IPS DF 6.9 (cell line): ENCODE data around the gene PPM1E.

Experiments used
- DNase-seq: peaks from one replicate; pipeline ENCODE4 v3.0.0-alpha.2; 2013; ENCODE audit warnings: low read depth, low spot score
- H3K27ac ChIP-seq: one replicate; pipeline ENCODE4 v1.5.1; 2013; ENCODE audit warnings: low read length, control low read depth
- H3K27me3 ChIP-seq: 2 replicates; pipeline ENCODE4 v1.6.1; 2013; ENCODE audit warnings: mild to moderate bottlenecking, low read length; ENCODE audit not compliant: control insufficient read depth, insufficient read depth
- H3K36me3 ChIP-seq: 2 replicates; pipeline ENCODE4 v1.6.1; 2013; ENCODE audit warnings: low read length; ENCODE audit not compliant: control insufficient read depth, insufficient read depth
- H3K4me1 ChIP-seq: 2 replicates; pipeline ENCODE4 v1.6.1; 2013; ENCODE audit warnings: low read length; ENCODE audit not compliant: control insufficient read depth, insufficient read depth
- H3K4me3 ChIP-seq: 2 replicates; pipeline ENCODE4 v1.5.1; 2013; ENCODE audit warnings: mild to moderate bottlenecking, low read length
- H3K9me3 ChIP-seq: 2 replicates; pipeline ENCODE4 v1.6.1; 2013; ENCODE audit warnings: low read length, inconsistent platforms; ENCODE audit not compliant: control insufficient read depth, insufficient read depth
- WGBS: extraction: QIAGEN DNeasy Blood & Tissue Kit; methylation state at CpG from one replicate; pipeline ENCODE4 v1.1.7; 2013; ENCODE audit warnings: mixed read lengths, missing lambda C conversion rate; ENCODE audit not compliant: insufficient read length, insufficient coverage; 5-methylcytosine and 5-hydroxymethylcytosine counted together

Gene PPM1E

GRCh38 chr17:58899191-58899590 is 143.5 kb downstream of the PPM1E start:
- no peak overlapping the region for H3K27ac ChIP-seq
- H3K27me3 ChIP-seq, result no peaks in the 10 kb centered on the region
- no peaks in the 10 kb centered on the region; the same call in 1 of the 2 replicates for H3K36me3 ChIP-seq
- no peaks in the 10 kb centered on the region for H3K4me1 ChIP-seq
- WGBS, result no CpG with 5 or more reads among the region's 5 CpGs
- H3K4me3 ChIP-seq, result no peak overlapping the region
- no peak for DNase-seq
- no peaks in the 10 kb centered on the region for H3K9me3 ChIP-seq

GRCh38 chr17:58902322-58902721 is 146.7 kb downstream of the PPM1E start:
- no peaks in the 10 kb centered on the region for H3K36me3 ChIP-seq
- 100% methylated on average over 1 of the region's 1 CpG for WGBS
- no peak overlapping the region for H3K4me3 ChIP-seq
- H3K27me3 ChIP-seq, result no peaks in the 10 kb centered on the region
- H3K27ac ChIP-seq, result no peak overlapping the region
- H3K4me1 ChIP-seq, result no peaks in the 10 kb centered on the region
- DNase-seq, result no peak
- no peaks in the 10 kb centered on the region for H3K9me3 ChIP-seq

DNA sequence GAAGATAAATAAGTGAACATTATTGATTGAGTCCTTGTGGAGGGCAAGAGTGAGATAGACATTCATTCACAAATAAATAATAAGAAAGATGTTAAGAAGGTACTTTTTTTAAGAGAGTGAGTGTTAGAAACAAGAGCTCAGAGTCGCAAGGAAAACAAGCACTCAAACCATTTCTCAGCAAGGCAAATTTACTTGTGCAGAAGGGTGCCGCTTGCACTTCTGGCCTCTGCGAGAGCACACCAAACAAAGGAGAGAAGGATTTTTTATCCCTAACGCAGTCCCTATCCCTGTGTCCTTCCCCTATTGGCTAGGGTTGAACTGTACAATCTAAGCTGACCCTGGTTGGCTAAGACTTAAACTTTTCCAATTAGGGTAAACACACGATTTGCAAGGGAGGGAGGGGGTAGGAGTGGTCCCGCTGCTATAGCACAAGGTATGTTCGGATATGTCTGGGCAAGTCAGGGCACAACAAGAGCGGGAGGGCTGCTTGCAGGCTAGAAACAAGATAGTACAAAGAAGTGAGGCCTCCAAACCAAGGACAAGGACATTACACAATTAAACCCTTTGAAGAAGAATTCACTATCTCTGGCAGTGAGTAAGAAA is 156.2 kb downstream of the PPM1E start:
- no peaks in the 10 kb centered on the region; the same call in 1 of the 2 replicates for H3K36me3 ChIP-seq
- no peak overlapping the region for H3K4me3 ChIP-seq
- WGBS, result no CpG with 5 or more reads among the region's 8 CpGs
- peaks cover 3% of the 10 kb centered on the region for H3K9me3 ChIP-seq
- H3K4me1 ChIP-seq, result no peaks in the 10 kb centered on the region
- no peak overlapping the region for H3K27ac ChIP-seq
- no peak for DNase-seq
- H3K27me3 ChIP-seq, result no peaks in the 10 kb centered on the region

GRCh38 chr17:58913552-58913951 is 157.9 kb downstream of the PPM1E start:
- Histone ChIP-seq H3K27me3 (no peaks in the 10 kb centered on the region), H3K27ac (no peak overlapping the region)

GRCh38 chr17:58913971-58914769 is 158.5 kb downstream of the PPM1E start:
- Histone ChIP-seq H3K27me3 (no peaks in the 10 kb centered on the region), H3K9me3 (peaks cover 3% of the 10 kb centered on the region), H3K4me3 (no peak overlapping the region), H3K36me3 (no peaks in the 10 kb centered on the region; the same call in 1 of the 2 replicates), H3K4me1 (no peaks in the 10 kb centered on the region), H3K27ac (no peak overlapping the region)
- DNase-seq, result no peak
- no CpG with 5 or more reads among the region's 2 CpGs for WGBS

More at GRCh38 chr17:58913552-58913951, 157.9 kb downstream of the PPM1E start:
- no peak for DNase-seq
- no peaks in the 10 kb centered on the region; the same call in 1 of the 2 replicates for H3K36me3 ChIP-seq
- H3K4me1 ChIP-seq, result no peaks in the 10 kb centered on the region
- H3K9me3 ChIP-seq, result peaks cover 3% of the 10 kb centered on the region
- no peak overlapping the region for H3K4me3 ChIP-seq

- Histone ChIP-seq H3K4me3 (no peak overlapping the region), H3K27ac (no peak overlapping the region), H3K27me3 (no peaks in the 10 kb centered on the region), H3K36me3 (no peaks in the 10 kb centered on the region; the same call in 1 of the 2 replicates), H3K4me1 (no peaks in the 10 kb centered on the region), H3K9me3 (no peaks in the 10 kb centered on the region; the same call in 1 of the 2 replicates)
- DNase-seq, result no peak
- 100% methylated on average over 1 of the region's 1 CpG for whole genome bisulfite sequencing
Observed at GRCh38 chr17:58917228-58917627, 161.6 kb downstream of the PPM1E start.

GRCh38 chr17:58918072-58918471 is 162.4 kb downstream of the PPM1E start:
- H3K4me1 ChIP-seq, result no peaks in the 10 kb centered on the region
- WGBS, result no CpG with 5 or more reads among the region's 2 CpGs
- no peaks in the 10 kb centered on the region for H3K36me3 ChIP-seq
- no peaks in the 10 kb centered on the region for H3K9me3 ChIP-seq
- H3K27me3 ChIP-seq, result no peaks in the 10 kb centered on the region
- H3K4me3 ChIP-seq, result no peak overlapping the region
- no peak for DNase-seq
- no peak overlapping the region for H3K27ac ChIP-seq

DNA sequence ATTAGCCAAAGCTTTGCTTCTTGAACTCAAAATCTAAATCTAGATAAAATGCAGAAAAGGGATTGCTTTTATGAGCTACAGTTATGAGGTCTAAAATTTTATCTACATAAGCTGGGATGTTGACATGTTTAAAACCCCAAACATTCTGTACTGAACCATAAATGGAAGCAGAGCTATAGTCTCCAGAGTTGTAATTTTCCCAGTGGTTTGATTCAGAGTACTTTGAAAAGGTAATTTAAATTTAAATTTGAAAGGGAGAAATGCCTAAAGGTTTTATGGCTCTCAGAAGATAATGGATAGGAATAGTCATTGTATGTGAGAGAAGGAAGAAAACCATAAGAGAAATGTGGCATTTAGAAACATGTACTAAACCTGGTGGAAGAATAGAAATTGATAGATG is 163.2 kb downstream of the PPM1E start:
- Histone ChIP-seq H3K4me1 (no peaks in the 10 kb centered on the region), H3K27me3 (no peaks in the 10 kb centered on the region), H3K4me3 (no peak overlapping the region), H3K27ac (no peak overlapping the region), H3K36me3 (no peaks in the 10 kb centered on the region), H3K9me3 (no peaks in the 10 kb centered on the region)
- DNase-seq, result no peak

DNA sequence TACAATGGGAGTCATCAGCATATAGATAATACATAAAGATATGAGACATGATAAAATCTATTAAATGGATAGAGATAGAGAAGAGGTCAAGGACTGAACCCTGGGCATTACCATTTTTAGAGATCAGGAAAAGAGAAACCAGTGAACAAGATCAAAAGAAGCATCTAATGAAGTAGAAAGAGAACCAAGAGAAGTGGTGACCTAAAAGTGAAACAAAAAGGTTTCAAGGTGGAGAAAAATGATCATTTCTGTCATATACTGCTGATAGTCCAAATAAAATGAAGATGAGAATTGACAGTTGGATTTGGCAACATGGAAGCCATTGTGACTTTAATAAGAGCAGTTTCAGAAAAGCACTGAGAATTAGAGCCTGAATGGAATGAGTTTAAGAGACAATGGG is 165.1 kb downstream of the PPM1E start:
- no peaks in the 10 kb centered on the region for H3K4me1 ChIP-seq
- no peaks in the 10 kb centered on the region for H3K9me3 ChIP-seq
- H3K27me3 ChIP-seq, result no peaks in the 10 kb centered on the region
- no peaks in the 10 kb centered on the region for H3K36me3 ChIP-seq
- H3K4me3 ChIP-seq, result no peak overlapping the region
- H3K27ac ChIP-seq, result no peak overlapping the region
- DNase-seq, result no peak

DNA sequence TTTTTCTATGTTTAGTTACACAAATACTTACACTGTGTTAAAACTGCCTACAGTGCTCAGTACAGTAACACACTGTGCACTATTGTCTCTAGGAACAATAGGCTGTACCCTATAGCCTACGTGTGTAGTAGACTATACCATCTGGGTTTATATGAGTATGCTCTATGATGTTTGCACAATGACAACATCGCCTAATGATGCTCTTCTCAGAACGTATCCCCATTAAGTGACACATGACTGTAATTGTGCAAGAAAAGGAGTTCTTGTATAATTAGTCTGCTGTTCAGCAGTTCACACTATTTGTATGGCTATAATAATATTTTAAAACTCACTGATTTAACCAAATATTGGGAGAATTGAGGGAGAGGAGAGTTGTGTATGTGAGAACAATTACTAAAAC is 177.3 kb downstream of the PPM1E start:
- DNase-seq, result no peak
- no peaks in the 10 kb centered on the region for H3K9me3 ChIP-seq
- H3K4me3 ChIP-seq, result no peak overlapping the region
- H3K27me3 ChIP-seq, result no peaks in the 10 kb centered on the region
- H3K27ac ChIP-seq, result no peak overlapping the region
- no CpG with 5 or more reads among the region's 3 CpGs for WGBS
- H3K4me1 ChIP-seq, result no peaks in the 10 kb centered on the region
- H3K36me3 ChIP-seq, result no peaks in the 10 kb centered on the region

- no CpG with 5 or more reads among the region's 3 CpGs for WGBS
- H3K36me3 ChIP-seq, result no peaks in the 10 kb centered on the region
Observed at GRCh38 chr17:58936295-58936694, 180.6 kb downstream of the PPM1E start.

More at GRCh38 chr17:58936295-58936694, 180.6 kb downstream of the PPM1E start:
- no peak for DNase-seq
- no peaks in the 10 kb centered on the region for H3K4me1 ChIP-seq
- H3K9me3 ChIP-seq, result no peaks in the 10 kb centered on the region
- H3K4me3 ChIP-seq, result no peak overlapping the region
- no peaks in the 10 kb centered on the region for H3K27me3 ChIP-seq
- no peak overlapping the region for H3K27ac ChIP-seq
